ENCODE measurements around the gene RBFOX2. TPM values are rescaled to one million over a fixed set of nuclear protein-coding genes. Genes with fewer than 3 reads are reported as not detected.
A peak's percentile ranks its signal among the peaks of the same experiment; 100 is the strongest.

The RBFOX2 gene
- total and polyA plus RNA-seq, 2 donors (not counting 3 experiments of a cell fraction or from before 2014, with no cell fraction given): 125 to 142 TPM

GRCh38 chr22:35957589-35957988 lies 71.0 kb downstream of the RBFOX2 start:
- intact Hi-C loops (cut with micrococcal nuclease): no loop called here
- Histone ChIP-seq H2AFZ (ENCODE audit: low read depth, low read length) (no peak overlapping the region), H3K9ac (replicated peaks; ENCODE audit: extremely low read depth, insufficient read depth, low read length) (no peak overlapping the region), H3K79me2 (ENCODE audit: control insufficient read depth, insufficient read depth, low read length) (peaks cover 43% of the 10 kb centered on the region), H4K20me1 (replicated peaks; ENCODE audit: control insufficient read depth, extremely low read depth, insufficient read depth, low read length) (no peaks in the 10 kb centered on the region), H3K9me1 (replicated peaks; ENCODE audit: control insufficient read depth, extremely low read depth, insufficient read depth, low read length) (peaks cover 4% of the 10 kb centered on the region), H3K9me3 (replicated peaks; ENCODE audit: control insufficient read depth, insufficient read depth, low read length) (no peaks in the 10 kb centered on the region), H3K27ac (ENCODE audit: insufficient read depth, low read depth, low read length) (no peak overlapping the region), H3K27me3 (ENCODE audit: control insufficient read depth in 2 of 2, insufficient read depth in 2 of 2, low read length in 2 of 2) (no peaks in the 10 kb centered on the region), H3K4me1 (ENCODE audit: control insufficient read depth, extremely low read depth, insufficient read depth, low read length) (peaks cover 34% of the 10 kb centered on the region), H3K36me3 (ENCODE audit: control insufficient read depth in 2 of 2, extremely low read depth in 1 of 2, insufficient read depth in 2 of 2, low read length in 2 of 2) (no peaks in the 10 kb centered on the region), H3K4me2 (ENCODE audit: insufficient read depth, low read length) (no peak overlapping the region), H3K4me3 (replicated peaks in 1 of 3; ENCODE audit: insufficient read depth in 1 of 3, low read depth in 1 of 3, low read length in 3 of 3) (no peak overlapping the region)
- no peak for DNase-seq (ENCODE audit: low read depth, low spot score)
- FAIRE-seq: no peak
- ChIA-PET POLR2A (no interaction called here), CTCF (no interaction called here)
- TF ChIP-seq MYC (IDR thresholded peaks at IDR 0.05; ENCODE audit: low read depth, low read length) (no peak), GATA2 (IDR thresholded peaks at IDR 0.05; ENCODE audit: insufficient read depth, insufficient read length, low read depth, low read length) (peak; percentile 24)
- dilution Hi-C loops (cut with MboI; ENCODE audit: extremely low pct_ligation_motif_present, low sequenced_read_pairs): no loop called here
- no TSS peak for BruUV-seq (replicated peaks)

GRCh38 chr22:35956850-35957249 lies 71.8 kb downstream of the RBFOX2 start:
- intact Hi-C loops (cut with micrococcal nuclease) (no loop called here), dilution Hi-C loops (cut with MboI; ENCODE audit: extremely low pct_ligation_motif_present, low sequenced_read_pairs) (no loop called here)
- ChIA-PET POLR2A (no interaction called here), CTCF (interaction anchor here (1.4 kb wide), 1 partner anchor 109 kb away, joined by 3 read pairs; no protein-coding TSS in a partner anchor)
- Histone ChIP-seq H4K20me1 (replicated peaks; ENCODE audit: control insufficient read depth, extremely low read depth, insufficient read depth, low read length) (no peaks in the 10 kb centered on the region), H3K4me3 (replicated peaks in 1 of 3; ENCODE audit: insufficient read depth in 1 of 3, low read depth in 1 of 3, low read length in 3 of 3) (no peak overlapping the region), H3K4me1 (ENCODE audit: control insufficient read depth, extremely low read depth, insufficient read depth, low read length) (peaks cover 27% of the 10 kb centered on the region), H3K9me3 (replicated peaks; ENCODE audit: control insufficient read depth, insufficient read depth, low read length) (no peaks in the 10 kb centered on the region), H3K27ac (ENCODE audit: insufficient read depth, low read depth, low read length) (no peak overlapping the region), H2AFZ (ENCODE audit: low read depth, low read length) (no peak overlapping the region), H3K36me3 (ENCODE audit: control insufficient read depth in 2 of 2, extremely low read depth in 1 of 2, insufficient read depth in 2 of 2, low read length in 2 of 2) (no peaks in the 10 kb centered on the region), H3K9ac (replicated peaks; ENCODE audit: extremely low read depth, insufficient read depth, low read length) (no peak overlapping the region), H3K27me3 (ENCODE audit: control insufficient read depth in 2 of 2, insufficient read depth in 2 of 2, low read length in 2 of 2) (no peaks in the 10 kb centered on the region), H3K79me2 (ENCODE audit: control insufficient read depth, insufficient read depth, low read length) (peaks cover 41% of the 10 kb centered on the region), H3K9me1 (replicated peaks; ENCODE audit: control insufficient read depth, extremely low read depth, insufficient read depth, low read length) (peaks cover 4% of the 10 kb centered on the region), H3K4me2 (ENCODE audit: insufficient read depth, low read length) (no peak overlapping the region)
- no peak for DNase-seq (ENCODE audit: low read depth, low spot score)
- no TSS peak for BruUV-seq (replicated peaks)
- TF ChIP-seq GATA2 (IDR thresholded peaks at IDR 0.05; ENCODE audit: insufficient read depth, insufficient read length, low read depth, low read length): no peak
- TF ChIP-seq CTCF (IDR thresholded peaks at IDR 0.05; ENCODE audit: extremely low read depth in 1 of 2, insufficient read depth in 1 of 2, low read depth in 1 of 2, low read length in 2 of 2): no peak
- no peak for TF ChIP-seq EZH2 (IDR thresholded peaks at IDR 0.05; ENCODE audit: borderline replicate concordance, low read depth, low read length, severe bottlenecking)
- TF ChIP-seq JUN (IDR thresholded peaks at IDR 0.05; ENCODE audit: borderline replicate concordance, insufficient read depth, insufficient read length, low read depth): no peak
- TF ChIP-seq POLR2AphosphoS5 (IDR thresholded peaks at IDR 0.05; ENCODE audit: insufficient read depth, low read depth, low read length): no peak
- no peak for TF ChIP-seq MYC (IDR thresholded peaks at IDR 0.05; ENCODE audit: low read depth, low read length)
- TF ChIP-seq FOS (IDR thresholded peaks at IDR 0.05; ENCODE audit: borderline replicate concordance, insufficient read depth, low read length): no peak
- TF ChIP-seq POLR2A (IDR thresholded peaks at IDR 0.05; ENCODE audit: low read depth, low read length): no peak
- TF ChIP-seq MAX (IDR thresholded peaks at IDR 0.05; ENCODE audit: insufficient read depth, insufficient read length): no peak
- no peak for FAIRE-seq
